ENCODE results near the gene H6PD. TPM values are rescaled to one million over a fixed set of nuclear protein-coding genes. Genes with fewer than 3 reads are reported as not detected.
A peak's percentile ranks its signal among the peaks of the same experiment; 100 is the strongest.

H6PD gene
- total and polyA plus RNA-seq, 9 of the 15 experiments (the other 6 are each of a cell fraction or from before 2014, with no cell fraction given): 0.04 to 2.5 (median 0.95) TPM

DNA sequence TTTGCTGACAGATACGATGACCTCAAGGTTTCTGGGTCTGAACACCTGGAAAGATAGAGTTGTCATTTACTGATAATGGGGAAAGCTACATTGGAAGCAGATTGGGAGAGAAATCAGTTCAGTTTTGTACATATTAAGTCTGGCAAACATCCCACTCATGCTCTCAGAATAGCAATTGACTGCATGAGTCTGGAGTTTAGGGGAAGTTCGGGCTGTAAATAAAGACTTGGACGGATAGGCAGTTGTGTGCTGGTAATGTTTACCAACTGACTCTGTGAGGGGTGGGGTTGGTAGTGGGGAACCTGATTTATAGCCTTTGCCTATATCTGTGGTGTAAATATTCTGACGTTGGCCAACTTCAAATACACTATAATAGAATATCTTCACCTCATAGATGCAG lies 4.0 kb downstream of the H6PD start:
- no peaks in the 10 kb centered on the region for H3K9me1 ChIP-seq (ENCODE audit: control insufficient read depth, insufficient read depth, low read length)
- H3K4me3 ChIP-seq: no peak overlapping the region
- ATAC-seq (no peak), FAIRE-seq (no peak), DNase-seq (ENCODE audit: extremely low read depth in 1 of 4, low spot score in 3 of 4) (no peak)
- no peak overlapping the region for H3K9ac ChIP-seq (ENCODE audit: insufficient read depth in 1 of 2, low read depth in 2 of 2, low read length in 2 of 2)
- ChIA-PET POLR2A (interaction anchor here (0.7 to 2.9 kb wide), 2 partner anchors 10 to 24 kb away, joined by 3 to 11 read pairs; no protein-coding TSS in a partner anchor), CTCF (ENCODE audit: low intra/inter-chr PET ratio) (no interaction called here)
- peaks cover 3% of the 10 kb centered on the region; the same call in 1 of the 2 replicates for H4K20me1 ChIP-seq (replicated peaks; ENCODE audit: control insufficient read depth, insufficient read depth, low read length)
- no peak overlapping the region for H3K27ac ChIP-seq (ENCODE audit: extremely low read depth, low read depth, low read length)
- 11% methylated on average over 4 of the region's 4 CpGs for WGBS (ENCODE audit: insufficient coverage, low coverage, missing lambda C conversion rate)
- peaks cover 0 to 19% of the 10 kb centered on the region in 2 experiments; a peak in 2 of 5 replicates for H3K27me3 ChIP-seq (ENCODE audit: control insufficient read depth in 2 of 2, insufficient read depth in 2 of 2, low read length in 2 of 2)
- H2AFZ ChIP-seq (ENCODE audit: low read depth, low read length): no peak overlapping the region
- in situ Hi-C loops (cut with MboI): no loop called here
- intact Hi-C loops (cut with micrococcal nuclease): no loop called here
- no peaks in the 10 kb centered on the region for H3K9me3 ChIP-seq (replicated peaks; ENCODE audit: control insufficient read depth, insufficient read depth, low read depth, low read length)
- no peak for TF ChIP-seq ETV5 (CRISPR knock-in tag; IDR thresholded peaks at IDR 0.05; ENCODE audit: low read depth)
- TF ChIP-seq, protein P1, sequence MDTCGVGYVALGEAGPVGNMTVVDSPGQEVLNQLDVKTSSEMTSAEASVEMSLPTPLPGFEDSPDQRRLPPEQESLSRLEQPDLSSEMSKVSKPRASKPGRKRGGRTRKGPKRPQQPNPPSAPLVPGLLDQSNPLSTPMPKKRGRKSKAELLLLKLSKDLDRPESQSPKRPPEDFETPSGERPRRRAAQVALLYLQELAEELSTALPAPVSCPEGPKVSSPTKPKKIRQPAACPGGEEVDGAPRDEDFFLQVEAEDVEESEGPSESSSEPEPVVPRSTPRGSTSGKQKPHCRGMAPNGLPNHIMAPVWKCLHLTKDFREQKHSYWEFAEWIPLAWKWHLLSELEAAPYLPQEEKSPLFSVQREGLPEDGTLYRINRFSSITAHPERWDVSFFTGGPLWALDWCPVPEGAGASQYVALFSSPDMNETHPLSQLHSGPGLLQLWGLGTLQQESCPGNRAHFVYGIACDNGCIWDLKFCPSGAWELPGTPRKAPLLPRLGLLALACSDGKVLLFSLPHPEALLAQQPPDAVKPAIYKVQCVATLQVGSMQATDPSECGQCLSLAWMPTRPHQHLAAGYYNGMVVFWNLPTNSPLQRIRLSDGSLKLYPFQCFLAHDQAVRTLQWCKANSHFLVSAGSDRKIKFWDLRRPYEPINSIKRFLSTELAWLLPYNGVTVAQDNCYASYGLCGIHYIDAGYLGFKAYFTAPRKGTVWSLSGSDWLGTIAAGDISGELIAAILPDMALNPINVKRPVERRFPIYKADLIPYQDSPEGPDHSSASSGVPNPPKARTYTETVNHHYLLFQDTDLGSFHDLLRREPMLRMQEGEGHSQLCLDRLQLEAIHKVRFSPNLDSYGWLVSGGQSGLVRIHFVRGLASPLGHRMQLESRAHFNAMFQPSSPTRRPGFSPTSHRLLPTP (IDR thresholded peaks at IDR 0.05; ENCODE audit: borderline replicate concordance, extremely low read depth, insufficient read length): no peak
- TF ChIP-seq RCOR1 (IDR thresholded peaks at IDR 0.05; ENCODE audit: borderline replicate concordance in 1 of 2, low read depth in 2 of 2, low read length in 2 of 2): no peak
- no peak for TF ChIP-seq CHD1 (IDR thresholded peaks at IDR 0.05; ENCODE audit: low read length)
- no peak for TF ChIP-seq KAT8 (IDR thresholded peaks at IDR 0.05; ENCODE audit: low read depth)
- TF ChIP-seq, protein P2, sequence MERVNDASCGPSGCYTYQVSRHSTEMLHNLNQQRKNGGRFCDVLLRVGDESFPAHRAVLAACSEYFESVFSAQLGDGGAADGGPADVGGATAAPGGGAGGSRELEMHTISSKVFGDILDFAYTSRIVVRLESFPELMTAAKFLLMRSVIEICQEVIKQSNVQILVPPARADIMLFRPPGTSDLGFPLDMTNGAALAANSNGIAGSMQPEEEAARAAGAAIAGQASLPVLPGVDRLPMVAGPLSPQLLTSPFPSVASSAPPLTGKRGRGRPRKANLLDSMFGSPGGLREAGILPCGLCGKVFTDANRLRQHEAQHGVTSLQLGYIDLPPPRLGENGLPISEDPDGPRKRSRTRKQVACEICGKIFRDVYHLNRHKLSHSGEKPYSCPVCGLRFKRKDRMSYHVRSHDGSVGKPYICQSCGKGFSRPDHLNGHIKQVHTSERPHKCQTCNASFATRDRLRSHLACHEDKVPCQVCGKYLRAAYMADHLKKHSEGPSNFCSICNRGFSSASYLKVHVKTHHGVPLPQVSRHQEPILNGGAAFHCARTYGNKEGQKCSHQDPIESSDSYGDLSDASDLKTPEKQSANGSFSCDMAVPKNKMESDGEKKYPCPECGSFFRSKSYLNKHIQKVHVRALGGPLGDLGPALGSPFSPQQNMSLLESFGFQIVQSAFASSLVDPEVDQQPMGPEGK (CRISPR knock-in tag; IDR thresholded peaks at IDR 0.05; ENCODE audit: borderline replicate concordance): no peak
- TF ChIP-seq HMBOX1 (IDR thresholded peaks at IDR 0.05): 0 out of 2 replicates have a peak, but pooled peaks have one; percentile 21
- TF ChIP-seq, protein P3, sequence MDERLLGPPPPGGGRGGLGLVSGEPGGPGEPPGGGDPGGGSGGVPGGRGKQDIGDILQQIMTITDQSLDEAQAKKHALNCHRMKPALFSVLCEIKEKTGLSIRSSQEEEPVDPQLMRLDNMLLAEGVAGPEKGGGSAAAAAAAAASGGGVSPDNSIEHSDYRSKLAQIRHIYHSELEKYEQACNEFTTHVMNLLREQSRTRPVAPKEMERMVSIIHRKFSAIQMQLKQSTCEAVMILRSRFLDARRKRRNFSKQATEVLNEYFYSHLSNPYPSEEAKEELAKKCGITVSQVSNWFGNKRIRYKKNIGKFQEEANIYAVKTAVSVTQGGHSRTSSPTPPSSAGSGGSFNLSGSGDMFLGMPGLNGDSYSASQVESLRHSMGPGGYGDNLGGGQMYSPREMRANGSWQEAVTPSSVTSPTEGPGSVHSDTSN (CRISPR knock-in tag; IDR thresholded peaks at IDR 0.05; ENCODE audit: low read depth): no peak
- TF ChIP-seq, protein P3 (tag; conservative IDR thresholded peaks at IDR 0.05; ENCODE audit: low read depth): peak; percentile 64
- TF ChIP-seq PKNOX1 (IDR thresholded peaks at IDR 0.05): peak; percentile 24; the same call in 1 of the 2 replicates
- peak; percentile 75 for TF ChIP-seq MEIS2 (IDR thresholded peaks at IDR 0.05; ENCODE audit: partially characterized antibody)
- BruUV-seq (replicated peaks): no TSS peak
- peaks cover 6% of the 10 kb centered on the region; the same call in 1 of the 3 replicates for H3K79me2 ChIP-seq (ENCODE audit: control insufficient read depth, insufficient read depth, low read length)
- no peak overlapping the region for H3K4me2 ChIP-seq (ENCODE audit: insufficient read depth, low read length)
- H3K4me1 ChIP-seq (replicated peaks in 1 of 2; ENCODE audit: control insufficient read depth in 2 of 2, insufficient read depth in 2 of 2, low read length in 2 of 2): peaks cover 12 to 17% of the 10 kb centered on the region in 2 experiments
- H3K36me3 ChIP-seq (ENCODE audit: control insufficient read depth, insufficient read depth, low read length): no peaks in the 10 kb centered on the region
